ENCODE results near the gene NCOA3. TPM values are rescaled to one million over a fixed set of nuclear protein-coding genes. Genes with fewer than 3 reads are reported as not detected.

Gene NCOA3
- total and polyA plus RNA-seq, 3 donors from 2014 or later = 18.1 to 32.5 (median 27.6) TPM

DNA sequence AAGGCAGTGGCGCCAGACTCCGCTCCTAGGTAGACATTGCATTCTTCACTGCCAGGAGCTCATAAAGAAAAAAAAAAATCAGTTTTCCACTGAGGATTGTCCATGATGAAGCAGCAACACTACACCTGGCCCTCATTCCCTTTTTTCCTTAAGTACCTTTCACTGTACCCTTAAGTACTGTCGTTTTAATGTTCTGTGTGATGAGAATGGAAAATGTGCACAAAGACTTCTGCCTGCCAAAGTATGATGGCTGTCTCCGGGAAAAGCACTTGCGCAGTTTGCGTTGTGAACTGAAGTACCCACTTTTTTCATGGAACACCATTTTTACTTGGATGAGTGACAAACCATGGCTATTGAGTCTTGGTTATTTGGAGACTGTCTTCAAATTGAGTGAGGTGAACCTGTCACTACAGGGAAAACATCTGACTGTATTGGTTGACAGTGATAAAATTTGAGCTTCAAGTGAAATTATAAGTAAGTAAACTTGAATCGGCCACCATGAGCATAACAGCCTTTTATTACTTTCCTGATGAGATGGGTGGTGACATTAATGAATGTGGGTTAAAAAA, 104.8 kb downstream of the NCOA3 start:
- no peak overlapping the region for H3K27ac ChIP-seq
- H3K4me1 ChIP-seq = no peaks in the 10 kb centered on the region
- H3K9me3 ChIP-seq = no peaks in the 10 kb centered on the region
- no peak overlapping the region for H3K4me3 ChIP-seq
- no peaks in the 10 kb centered on the region for H3K27me3 ChIP-seq
- TF ChIP-seq POLR2A (IDR thresholded peaks at IDR 0.05) = no peak
- TF ChIP-seq, protein P1, sequence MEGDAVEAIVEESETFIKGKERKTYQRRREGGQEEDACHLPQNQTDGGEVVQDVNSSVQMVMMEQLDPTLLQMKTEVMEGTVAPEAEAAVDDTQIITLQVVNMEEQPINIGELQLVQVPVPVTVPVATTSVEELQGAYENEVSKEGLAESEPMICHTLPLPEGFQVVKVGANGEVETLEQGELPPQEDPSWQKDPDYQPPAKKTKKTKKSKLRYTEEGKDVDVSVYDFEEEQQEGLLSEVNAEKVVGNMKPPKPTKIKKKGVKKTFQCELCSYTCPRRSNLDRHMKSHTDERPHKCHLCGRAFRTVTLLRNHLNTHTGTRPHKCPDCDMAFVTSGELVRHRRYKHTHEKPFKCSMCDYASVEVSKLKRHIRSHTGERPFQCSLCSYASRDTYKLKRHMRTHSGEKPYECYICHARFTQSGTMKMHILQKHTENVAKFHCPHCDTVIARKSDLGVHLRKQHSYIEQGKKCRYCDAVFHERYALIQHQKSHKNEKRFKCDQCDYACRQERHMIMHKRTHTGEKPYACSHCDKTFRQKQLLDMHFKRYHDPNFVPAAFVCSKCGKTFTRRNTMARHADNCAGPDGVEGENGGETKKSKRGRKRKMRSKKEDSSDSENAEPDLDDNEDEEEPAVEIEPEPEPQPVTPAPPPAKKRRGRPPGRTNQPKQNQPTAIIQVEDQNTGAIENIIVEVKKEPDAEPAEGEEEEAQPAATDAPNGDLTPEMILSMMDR (IDR thresholded peaks at IDR 0.05) = no peak
- WGBS, 2 donors = 97% methylated on average over 7 of the region's 7 CpGs
- DNase-seq = no peak
- no peaks in the 10 kb centered on the region for H3K36me3 ChIP-seq (ENCODE audit: low read depth, missing control alignments)
- intact Hi-C loops (cut with DNase I; ENCODE audit: low total_unique reads) = no loop called here

DNA sequence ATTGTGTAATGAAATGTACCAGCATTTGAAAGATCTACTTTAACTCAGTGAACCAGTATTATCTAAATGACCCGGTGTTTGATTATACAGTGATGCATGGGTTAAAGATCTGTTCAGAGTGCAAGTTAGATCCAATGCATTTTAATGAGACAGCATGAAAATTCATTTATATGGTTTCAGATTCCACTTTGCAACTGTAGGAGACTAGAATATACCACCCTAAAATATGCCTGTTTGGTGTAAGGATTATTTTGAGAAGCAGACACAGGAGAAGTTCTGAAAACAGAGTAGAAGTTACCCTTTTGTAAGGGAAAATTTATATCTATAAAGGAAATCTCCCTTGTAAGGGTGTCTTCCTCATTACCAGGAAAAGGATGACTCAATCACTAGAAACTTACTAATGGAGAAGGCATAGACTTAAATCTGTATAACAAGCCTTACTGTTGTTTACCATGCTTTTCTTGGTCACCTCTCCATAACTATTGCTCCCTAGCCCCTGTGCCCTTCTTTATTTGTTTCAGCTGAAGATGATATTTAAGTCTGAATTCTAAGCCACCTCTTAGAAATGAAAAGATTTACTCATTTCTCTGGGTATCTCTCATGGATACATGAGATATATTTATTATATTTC, 105.4 kb downstream of the NCOA3 start:
- WGBS, 2 donors = 90 to 95% methylated on average over 1 of the region's 1 CpG
- Histone ChIP-seq H3K4me3 (no peak overlapping the region), H3K9me3 (no peaks in the 10 kb centered on the region), H3K27ac (no peak overlapping the region), H3K27me3 (no peaks in the 10 kb centered on the region), H3K36me3 (ENCODE audit: low read depth, missing control alignments) (no peaks in the 10 kb centered on the region), H3K4me1 (no peaks in the 10 kb centered on the region)
- DNase-seq = no peak
- intact Hi-C loops (cut with DNase I; ENCODE audit: low total_unique reads) = no loop called here
- no peak for TF ChIP-seq POLR2A (IDR thresholded peaks at IDR 0.05)
- TF ChIP-seq, protein P1 (IDR thresholded peaks at IDR 0.05) = no peak

DNA sequence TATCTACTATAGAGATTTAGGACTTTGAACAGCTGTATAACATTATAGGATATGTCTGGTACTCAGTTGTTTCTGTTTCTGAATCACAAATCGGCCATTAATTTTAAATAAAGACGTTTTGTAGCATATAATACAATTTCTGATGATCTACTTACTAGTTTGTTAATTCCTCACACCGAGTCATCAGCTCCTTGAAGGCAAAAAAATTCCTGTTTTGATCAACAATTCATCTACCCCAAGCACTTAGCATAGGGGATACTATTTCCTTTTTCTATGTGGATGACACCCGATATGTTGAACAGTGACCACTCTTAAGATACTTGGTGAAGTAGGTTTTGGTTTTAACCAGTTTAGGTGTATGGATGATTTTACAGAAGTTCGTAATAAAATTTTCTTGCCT, 107.3 kb downstream of the NCOA3 start:
- intact Hi-C loops (cut with DNase I; ENCODE audit: low total_unique reads) = no loop called here
- H3K4me1 ChIP-seq = no peaks in the 10 kb centered on the region
- WGBS, 2 donors = 88 to 92% methylated on average over 5 of the region's 5 CpGs
- no peak for DNase-seq
- no peaks in the 10 kb centered on the region for H3K36me3 ChIP-seq (ENCODE audit: low read depth, missing control alignments)
- TF ChIP-seq POLR2A (IDR thresholded peaks at IDR 0.05) = no peak
- TF ChIP-seq, protein P1 (IDR thresholded peaks at IDR 0.05) = no peak
- H3K4me3 ChIP-seq = no peak overlapping the region
- H3K27me3 ChIP-seq = no peaks in the 10 kb centered on the region
- no peak overlapping the region for H3K27ac ChIP-seq
- no peaks in the 10 kb centered on the region for H3K9me3 ChIP-seq

DNA sequence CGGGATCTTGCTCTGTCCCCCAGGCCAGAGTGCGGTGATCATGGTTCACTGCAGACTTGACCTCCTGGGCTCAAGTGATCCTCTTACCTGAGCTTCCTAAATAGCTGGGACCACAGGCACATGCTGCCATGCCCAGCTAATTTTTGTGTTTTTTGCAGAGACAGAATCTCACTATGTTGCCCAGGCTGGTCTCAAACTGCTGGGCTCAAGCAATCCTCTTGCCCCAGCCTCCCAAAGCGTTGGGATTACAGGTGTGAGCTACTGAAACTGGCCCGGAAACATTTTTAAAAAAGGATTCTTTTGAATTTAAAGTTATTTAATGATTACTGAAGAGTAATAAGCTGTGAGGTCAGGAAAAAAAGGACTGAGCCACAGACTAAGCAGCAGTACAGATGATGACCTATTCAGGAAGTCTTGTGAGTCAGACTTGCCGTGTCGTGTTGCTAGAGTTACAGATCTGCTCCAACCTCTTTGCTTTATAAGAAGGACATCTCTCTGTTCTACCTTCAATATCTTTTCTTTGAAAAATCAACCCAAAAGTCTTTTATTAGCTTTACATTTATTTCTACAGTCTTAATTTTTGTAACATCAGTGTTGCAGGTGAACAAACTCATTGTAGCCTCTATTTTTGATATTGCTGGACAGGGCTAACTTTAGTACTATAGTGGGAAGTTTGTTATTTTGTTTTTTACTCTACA, 108.7 kb downstream of the NCOA3 start:
- peak; percentile 22 for DNase-seq
- no peak overlapping the region for H3K27ac ChIP-seq

More for the DNA sequence above, 108.7 kb downstream of the NCOA3 start:
- intact Hi-C loops (cut with DNase I; ENCODE audit: low total_unique reads) = no loop called here
- Histone ChIP-seq H3K36me3 (ENCODE audit: low read depth, missing control alignments) (no peaks in the 10 kb centered on the region), H3K4me1 (no peaks in the 10 kb centered on the region), H3K27me3 (no peaks in the 10 kb centered on the region), H3K9me3 (no peaks in the 10 kb centered on the region), H3K4me3 (no peak overlapping the region)
- 84% methylated on average over 6 of the region's 6 CpGs for WGBS, 2 donors
- TF ChIP-seq POLR2A (IDR thresholded peaks at IDR 0.05) = no peak
- TF ChIP-seq, protein P1 (IDR thresholded peaks at IDR 0.05) = no peak
